HG02870 (cell line): ENCODE measurements around the gene SMIM8.

Experiments used
- ATAC-seq: cut with Tn5 transposase; IDR thresholded peaks from one replicate; pipeline ENCODE4 v1.9.1; 2021; ENCODE audit warnings: mild to moderate bottlenecking, moderate library complexity; ENCODE audit not compliant: unreplicated experiment

Gene SMIM8

GRCh38 chr6:87384038-87384437 lies 61.6 kb downstream of the SMIM8 start:
- ATAC-seq, result no peak

GRCh38 chr6:87384449-87384848 lies 62.1 kb downstream of the SMIM8 start:
- no peak for ATAC-seq

GRCh38 chr6:87391334-87391733 lies 68.9 kb downstream of the SMIM8 start:
- ATAC-seq, result peak; percentile 51
